Measurements from ENCODE around the gene TTC34. TPM values are rescaled to one million over a fixed set of nuclear protein-coding genes. Genes with fewer than 3 reads are reported as not detected.

TTC34 gene
- polyA plus RNA-seq, 12 donors, result 0.08 to 0.94 (median 0.27) TPM; not detected in 2

DNA sequence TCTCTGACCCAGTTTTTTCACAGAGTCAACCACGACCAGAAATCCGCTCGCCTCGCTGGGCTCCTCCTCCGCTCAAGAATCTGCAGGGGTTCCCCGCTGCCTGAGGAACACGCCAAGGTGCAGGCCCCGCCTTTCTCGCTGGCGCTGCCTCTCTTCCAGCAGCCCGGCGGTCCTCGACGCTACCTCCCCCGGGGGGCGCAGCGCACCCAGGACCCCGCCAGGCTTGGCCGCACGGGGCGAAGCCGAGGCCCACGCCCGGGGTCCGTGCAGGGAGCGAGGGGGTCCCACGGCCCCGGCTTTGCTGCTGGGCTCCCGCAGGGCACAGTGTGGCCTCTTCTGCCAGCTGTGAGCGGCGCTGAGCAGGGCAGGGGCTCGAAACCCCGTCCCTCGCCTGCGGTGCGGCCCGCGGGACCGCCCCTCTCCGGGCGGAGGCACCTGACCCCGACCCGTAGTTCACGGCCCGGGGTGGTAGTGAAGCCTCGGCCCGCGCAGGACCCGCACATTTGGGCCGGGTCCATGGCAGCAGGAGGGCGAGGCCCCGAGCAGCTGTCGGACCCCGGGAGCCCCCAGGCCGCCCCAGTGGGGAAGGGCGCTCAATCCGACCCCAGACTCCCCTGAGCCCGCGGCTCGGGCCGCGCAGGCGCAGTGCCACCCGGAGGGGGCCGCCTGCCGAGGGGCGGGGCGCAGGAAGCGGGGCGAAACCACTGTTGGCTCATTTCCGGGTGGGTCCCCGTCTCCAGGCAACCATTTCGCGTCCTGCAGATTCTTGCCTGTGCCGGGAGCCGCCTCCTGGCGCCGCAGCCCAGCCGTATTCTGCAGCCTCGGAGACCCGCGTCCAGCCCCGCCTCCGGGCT lies 158.7 kb downstream of the TTC34 start:
- peak; percentile 93 for DNase-seq

DNA sequence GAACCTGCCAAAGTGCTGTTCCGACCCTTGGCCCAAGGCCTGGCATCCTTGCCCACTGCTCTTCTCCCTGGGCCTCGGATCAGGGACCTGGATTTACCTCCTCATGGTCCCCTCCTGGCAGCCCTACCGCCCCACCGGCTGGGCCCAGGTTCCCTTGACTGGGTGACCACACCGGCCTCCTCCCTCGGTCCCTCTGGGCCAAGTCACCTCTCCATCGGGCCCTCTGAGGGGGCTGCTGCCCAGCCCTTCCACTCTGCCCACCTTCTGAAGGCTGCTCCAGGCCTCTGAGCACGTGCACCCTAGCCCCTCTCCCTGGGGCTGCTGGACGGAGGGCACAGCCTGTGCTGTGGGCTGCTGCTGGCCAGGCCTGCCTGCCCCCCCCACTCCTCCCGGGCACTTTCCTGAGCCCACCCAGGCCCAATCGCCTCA lies 159.3 kb downstream of the TTC34 start:
- DNase-seq, result no peak

DNA sequence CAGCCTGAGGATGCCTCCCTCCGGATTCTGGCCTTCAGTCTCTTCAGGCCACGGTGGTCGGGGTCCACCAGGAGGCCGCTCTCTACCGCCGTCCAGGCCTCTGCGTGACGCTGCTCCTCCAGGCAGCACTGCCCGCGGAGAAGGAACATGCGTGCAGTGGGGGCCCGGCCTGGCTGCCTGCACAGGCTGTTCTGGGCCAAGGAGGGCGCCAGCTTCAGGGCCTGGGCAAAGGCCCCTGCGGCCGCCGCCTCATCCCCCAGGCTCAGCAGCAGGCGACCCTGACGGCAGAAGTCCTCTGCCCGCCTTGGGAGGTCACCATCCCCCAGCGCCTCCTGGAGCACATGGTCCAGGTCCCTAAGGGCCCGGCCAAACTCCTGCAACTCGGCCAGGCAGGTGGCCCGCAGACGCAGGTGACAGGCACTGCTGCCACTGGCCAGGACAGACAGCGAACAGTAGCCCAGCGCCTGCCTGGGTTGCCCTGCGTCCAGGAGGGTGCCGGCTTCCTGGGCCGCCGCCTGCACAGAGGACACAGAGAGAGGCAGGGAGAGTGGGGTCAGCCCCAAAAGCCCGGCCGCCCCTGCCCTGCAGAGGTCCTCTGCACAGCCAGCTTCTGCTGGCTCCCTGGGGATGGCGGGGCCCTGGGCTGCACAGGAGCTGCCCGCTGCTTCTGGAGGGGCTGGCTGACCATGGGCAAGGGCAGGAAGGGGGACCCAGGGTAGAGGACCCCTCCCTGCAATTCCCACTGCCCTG lies 159.9 kb downstream of the TTC34 start:
- DNase-seq, result no peak

DNA sequence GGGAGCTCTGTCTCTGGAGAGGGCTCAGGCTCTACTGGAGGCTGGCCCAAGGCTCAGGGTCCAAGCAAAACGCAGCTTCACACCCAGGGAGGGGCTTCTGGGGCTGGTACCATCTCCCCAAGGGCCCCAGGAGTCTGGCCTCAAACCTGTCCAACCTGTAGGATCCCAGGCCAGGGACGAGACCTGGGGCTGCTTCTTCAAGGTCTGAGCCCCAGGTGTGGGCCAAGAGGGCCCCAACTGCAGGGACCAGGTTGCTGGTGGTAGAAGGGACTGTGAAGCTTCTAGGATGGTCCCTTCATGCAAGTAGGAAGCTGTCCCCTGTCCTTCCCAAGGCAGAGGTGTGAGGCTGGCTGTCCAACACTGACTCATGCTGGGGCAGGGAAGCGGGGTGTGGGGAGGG lies 160.9 kb downstream of the TTC34 start:
- DNase-seq, result no peak

DNA sequence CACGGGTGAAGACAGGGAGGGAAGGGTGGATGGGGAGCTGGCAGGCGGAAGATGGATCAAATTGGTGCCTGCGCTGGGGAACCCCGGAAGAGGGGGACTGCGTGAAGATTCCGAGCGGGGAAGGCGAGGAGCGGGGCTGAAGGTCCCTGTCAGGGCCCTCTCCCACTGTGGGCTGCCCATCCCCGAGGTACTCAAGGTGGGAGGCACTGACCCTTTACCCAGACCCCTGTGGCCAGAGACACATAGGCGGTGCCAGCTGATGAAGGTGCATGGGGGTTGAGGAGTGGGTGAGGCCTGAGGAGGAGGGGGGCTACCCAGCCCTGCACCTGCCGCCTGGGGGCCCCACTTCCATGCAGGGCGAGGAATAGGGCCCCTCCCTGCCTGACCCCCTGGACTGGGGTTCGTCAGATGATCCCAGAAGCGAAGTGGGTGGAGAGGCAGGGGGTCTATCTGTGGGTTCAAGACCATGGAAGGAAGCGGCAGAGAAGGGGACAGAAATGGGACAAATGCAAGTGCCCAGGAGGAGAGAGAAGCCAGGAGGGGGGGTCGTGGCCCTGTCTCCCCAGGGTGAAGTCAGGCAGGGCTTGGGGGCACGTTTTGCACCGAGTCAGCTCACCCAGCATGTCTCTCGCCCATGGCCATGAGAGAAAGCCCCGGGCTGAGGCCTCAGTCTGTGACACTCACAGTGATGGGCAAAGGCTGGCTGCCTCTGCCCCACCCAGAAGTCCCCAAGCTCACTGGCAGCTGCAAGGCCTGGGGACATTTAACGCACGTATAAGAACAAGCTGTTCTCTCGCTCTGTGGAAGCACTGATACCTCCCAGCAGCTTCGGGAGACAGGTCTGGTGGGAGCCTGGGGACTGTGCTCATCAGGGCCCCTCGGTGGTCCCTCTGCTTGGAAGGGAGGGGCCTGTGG lies 161.6 kb downstream of the TTC34 start:
- DNase-seq, result no peak

DNA sequence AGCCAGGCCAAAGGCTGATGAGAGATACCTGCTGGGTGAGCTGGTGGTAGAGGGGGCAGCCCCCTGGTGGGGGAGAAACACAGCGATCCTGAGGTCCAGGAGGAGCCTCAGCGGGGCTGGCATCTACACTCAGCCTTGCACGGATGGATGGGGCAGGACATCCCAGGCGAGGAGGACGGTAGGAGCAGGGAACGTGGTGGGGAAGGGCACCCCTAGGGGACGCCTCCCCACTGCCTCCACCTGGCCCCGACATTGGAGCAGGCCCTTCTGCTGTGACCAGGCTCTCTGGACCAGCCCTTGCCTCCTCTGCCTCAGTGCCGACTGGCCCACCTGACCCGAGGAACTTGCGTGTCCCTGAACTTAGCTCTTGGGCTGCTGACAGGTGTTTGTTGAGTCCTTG lies 162.3 kb downstream of the TTC34 start:
- DNase-seq, result no peak

DNA sequence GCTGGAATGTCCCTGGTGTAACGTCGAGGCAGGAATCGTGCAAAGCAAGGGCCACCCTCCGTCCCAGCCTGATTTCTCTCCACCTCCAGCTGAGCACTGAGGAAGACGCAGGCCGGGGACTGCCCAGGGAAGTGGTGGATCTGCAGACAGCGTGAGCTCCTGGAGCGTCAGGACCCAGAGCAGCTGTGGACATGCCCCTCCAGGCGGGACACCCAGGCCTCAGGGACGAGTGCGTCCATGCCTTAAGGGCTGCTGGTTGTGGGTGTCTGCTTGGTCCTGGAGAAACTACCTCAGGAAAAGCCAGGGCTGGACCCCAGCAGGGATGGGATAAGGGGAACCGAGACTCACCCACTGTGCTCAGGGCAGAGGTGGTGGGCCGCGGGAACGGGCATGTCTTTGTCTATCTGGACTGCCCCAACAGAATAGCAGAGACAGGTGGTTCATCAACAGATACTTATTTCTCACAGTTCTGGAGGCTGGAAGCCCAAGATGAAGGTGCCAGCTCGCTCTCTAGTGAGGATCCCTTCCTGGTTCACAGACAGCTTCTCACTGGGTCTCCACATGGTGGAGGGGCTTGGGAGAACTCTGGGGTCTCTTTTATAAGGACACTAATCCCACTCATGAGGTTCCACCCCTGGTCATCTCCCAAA lies 162.9 kb downstream of the TTC34 start:
- DNase-seq, result no peak

DNA sequence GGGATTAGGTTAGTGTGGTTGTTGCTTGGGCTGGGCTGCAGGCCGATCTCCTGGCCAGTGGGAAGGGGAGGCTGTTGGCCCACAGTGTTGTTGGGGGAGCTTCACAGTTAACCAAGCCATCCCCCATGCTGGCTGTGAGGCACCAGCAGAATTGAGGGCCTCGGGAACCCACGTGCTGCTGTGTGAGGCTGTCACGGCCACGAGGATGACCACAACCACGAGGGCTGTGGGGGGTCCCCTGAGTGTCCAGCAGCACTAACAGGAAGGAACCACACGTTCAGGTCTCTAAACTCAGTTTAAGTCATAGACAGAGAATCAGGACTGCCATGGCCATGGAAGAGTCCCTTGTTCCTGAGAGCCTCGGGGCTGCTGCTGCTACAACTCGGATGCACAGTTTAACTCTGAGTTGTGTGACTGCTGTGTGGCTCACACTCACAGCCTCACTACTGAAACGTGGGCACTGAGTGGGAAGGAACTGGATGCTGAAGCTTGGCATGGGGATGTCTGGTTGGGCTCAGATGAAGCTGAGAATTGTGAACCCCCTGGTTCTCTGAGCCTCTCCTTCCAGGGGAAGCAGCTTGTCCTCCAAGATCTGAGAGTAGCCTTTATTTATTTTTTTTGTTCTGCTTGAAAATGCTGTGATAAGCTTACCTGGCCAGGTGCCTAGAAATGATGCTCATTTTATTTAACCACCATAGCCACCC lies 163.9 kb downstream of the TTC34 start:
- no peak for DNase-seq

DNA sequence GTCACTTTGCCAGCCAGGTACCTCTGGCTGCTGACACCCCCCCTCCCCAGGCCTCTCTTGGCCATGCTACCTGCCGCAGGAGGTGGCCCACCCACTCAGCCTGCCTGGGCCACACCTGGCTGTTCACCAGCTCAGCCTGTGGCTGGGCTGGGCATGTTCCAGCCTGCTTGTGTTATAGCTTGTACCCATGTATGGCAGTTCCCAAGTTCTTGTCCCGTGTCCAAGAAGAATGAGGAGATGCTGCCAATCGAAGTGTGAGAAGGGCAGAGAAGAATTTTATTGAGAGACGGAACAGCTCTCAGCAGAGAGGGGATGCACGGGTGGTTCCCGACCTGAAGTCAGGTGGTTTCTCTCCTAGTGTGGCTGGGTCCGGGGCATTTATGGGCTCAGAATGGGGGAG lies 164.8 kb downstream of the TTC34 start:
- DNase-seq, result no peak

DNA sequence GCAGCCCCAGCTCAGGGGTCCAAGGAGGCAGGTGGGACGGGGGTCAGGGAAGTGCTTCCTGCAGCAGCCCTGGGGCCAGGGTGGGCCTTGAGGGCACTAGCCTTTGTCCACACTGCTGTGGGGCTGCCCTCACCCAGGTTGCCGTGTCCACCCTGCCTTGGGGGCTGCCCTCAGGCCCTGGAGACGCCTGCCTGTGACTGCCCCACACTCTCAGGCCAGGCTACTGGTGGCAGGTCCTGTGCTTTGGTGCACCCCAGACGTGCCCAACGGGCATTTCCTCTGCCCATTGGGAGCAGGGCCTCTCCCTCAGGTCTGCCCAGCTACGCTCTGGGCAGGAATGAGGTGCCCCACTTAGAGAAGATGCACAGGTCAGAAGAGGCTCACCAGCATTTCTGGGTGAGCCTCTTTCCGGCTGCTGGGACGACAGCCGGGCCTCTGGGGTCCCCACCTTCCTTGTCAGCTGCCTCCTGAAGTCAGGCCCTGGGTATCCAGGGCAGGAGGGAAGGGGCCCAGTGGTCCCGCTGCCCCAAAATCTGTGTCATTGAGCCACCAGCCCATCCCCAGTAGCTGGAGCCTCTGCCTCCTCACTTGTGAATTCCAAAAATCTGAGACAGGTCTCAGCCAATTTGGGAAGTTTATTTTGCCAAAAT lies 166.0 kb downstream of the TTC34 start:
- DNase-seq, result no peak

DNA sequence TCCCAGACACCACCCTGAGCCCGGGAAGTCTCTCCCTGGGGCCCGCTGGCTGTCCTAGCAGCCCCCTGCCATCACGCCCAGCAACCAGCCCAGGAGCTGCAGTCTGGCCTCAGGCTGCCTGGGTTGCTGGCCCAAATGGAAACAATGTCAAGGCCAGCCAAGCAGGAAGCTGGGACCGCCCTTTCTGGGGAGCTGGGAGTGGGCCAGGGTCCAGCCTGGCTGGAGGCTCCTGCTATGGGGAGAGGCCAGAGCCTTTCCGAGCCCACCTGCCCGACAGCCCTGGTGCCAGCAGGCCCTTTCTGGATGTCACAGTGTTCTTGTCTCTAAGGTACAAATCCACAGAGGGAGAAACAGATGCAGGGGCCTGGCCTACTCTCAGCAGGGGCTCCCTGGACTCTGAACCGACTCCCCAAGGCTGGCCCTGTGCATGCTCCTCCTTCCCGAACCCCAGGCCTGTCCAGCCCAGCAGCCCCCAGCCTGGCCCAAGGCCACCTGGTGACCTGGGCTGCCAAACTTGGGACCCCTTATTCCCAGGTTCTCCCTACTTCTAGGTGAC lies 167.5 kb downstream of the TTC34 start:
- DNase-seq, result peak; percentile 47

DNA sequence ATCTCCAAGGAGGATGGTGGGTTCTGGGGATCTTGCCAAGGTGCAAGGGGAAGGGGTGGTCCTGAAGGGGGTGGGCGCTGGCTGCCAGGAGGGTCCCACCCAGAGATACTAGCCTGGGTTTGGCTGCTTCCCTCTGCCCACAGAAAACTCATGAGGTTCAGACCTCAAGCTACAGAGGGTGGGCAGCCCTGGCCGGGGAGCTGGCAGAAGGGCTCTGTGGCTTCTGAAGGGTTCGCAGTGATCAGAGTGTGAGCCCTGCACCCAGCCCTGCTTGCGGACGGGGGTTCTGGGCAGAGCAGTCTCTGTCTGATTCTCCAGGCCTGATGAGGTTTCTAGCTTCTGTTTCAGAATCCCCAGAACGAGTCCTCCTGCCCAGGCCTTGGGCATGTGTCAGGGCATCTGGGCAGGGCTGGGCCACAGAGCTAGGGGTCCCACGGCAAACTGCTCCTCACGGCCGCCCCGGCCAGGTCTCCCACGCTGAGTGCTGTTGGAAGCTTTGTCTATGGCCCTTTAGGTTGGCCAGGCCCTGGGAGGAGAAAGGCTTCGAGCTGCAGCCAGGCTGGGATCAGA lies 168.0 kb downstream of the TTC34 start:
- DNase-seq, result no peak

DNA sequence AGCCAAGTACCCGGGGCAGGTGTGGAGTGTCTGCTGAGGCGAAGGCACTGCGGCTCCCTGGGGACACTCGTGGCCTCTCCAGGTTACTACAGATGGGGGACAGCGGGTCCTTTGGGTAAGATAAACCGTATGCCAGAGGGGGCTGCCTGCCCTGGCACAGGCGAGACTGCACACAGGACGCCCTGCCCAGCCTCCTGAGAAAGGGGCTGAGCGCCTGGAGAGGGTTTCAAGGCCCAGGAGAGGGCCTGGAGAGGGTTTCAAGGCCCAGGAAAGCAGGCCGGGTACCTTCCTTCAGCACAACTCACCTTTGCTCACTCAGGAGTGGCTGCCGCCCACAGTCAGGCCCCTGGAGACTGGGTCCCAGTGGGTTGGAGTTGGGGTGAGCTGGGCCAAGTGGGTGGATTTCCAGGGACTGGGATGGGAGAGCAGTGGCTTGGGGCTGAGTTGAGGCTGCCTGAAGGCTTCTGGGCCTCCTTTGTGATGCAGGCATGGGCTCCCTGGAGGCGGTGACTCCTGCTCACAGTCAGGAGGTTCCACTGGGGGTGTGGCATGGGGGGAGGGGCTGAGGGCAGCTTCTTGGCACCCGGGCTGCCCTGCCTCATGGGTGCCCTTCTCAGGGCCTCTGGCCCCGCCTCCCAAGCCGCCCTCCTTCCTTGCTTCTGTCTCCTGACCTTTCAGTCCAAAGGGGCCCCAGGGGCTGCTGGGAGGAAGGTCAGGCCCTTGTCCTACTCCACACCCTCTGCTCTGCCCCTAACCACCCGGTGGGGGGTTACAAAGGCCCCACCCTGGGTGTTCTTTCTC lies 168.7 kb downstream of the TTC34 start, which contains the start of gene MMEL1:
Gene MMEL1 (minus strand): TSS at position 456 of the 801 bp plus-strand sequence. CDS start 3,532 bp downstream, outside the sequence.
- DNase-seq, result no peak

DNA sequence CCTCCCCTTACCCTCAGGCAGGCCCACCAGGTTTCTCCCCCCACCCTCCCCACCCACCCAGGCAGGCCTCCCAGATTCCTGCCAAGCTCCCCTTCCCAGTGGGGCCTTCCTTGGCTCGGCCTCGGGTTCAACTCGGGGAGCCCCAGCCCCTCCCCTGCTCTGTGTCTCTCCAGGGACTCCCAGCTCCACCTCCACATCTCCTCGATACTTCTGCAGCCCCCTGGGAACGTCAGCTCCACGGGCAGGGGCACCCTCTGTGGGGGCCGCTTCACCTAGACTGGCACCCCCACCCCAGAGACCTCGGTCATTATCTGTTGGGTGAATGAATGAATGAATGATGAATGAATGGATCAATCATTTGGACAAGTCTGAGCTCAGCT lies 169.5 kb downstream of the TTC34 start:
- no peak for DNase-seq

DNA sequence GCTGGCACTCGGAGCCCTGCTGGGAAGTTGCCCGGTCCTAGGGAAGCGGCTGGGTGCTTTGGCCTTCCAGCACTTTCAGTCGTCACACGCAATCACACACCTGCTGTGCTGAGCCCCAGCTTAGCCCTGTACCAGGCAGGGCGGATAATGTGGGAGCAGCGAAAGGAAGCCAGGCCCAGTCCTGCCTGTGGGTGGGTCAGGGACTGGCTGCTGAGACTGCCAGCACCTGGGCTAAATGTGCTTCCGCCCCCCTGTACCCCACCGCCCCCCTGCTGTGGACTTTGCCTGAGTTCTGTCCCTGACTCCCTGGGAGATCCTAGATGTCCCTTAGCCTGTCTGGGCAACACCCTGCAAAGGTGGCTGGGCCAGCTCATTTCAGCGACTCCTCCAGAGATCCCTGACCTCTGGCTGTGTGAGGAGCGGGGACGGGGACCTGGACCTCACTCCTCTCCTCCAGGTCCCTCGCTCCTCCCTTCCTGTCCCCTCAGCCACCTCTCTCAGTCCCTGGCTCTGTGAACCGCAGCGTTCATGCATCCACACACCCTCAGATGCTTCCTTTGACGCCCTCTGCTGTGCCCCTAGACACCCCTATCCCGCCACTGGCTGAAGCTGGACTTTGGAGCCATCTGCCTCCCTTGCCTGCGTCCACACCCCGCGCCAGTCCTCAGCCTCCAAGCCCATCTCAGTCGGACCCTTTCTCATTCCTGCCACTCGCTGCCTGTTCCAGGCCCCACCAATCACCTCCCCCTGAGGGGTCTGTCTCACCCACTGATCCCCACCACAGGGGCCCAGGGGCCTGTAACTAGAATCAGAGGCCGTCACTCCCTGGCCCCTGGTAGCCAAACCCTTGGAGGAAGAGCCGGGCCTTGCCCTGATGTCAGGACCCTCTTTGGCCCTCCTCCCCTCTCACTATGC lies 170.1 kb downstream of the TTC34 start:
- DNase-seq, result no peak

DNA sequence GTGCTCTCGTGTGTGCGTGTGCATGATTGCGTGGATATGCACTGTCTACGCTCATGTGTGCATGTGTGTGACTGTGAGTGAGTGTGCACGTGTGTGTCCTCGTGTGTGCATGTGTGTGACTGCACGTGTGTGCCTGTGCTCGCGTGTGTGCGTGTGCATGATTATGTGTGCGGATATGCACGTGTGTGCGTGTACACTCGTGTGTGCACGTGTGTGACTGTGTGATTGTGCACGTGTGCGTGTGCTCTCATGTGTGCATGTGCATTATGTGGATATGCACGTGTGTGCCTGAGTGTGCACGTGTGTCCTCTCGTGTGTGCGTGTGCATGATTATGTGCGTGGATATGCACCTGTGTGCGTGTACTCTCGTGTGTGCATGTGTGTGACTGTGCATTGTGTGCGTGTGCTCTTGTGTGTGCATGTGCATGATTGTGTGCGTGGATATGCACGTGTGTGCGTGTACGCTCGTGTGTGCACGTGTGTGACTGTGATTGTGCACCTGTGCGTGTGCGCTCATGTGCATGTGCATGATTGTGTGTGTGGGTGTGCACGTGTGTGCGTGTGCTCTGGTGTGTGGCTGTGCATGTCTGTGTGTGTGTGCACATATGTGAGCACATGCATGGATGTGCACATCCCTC lies 170.9 kb downstream of the TTC34 start:
- no peak for DNase-seq

Measured in muscle of arm (tissue), 12 donors.